ENCODE results near the gene TRPM3. TPM values are rescaled to one million over a fixed set of nuclear protein-coding genes. Genes with fewer than 3 reads are reported as not detected.

The TRPM3 gene
- total RNA-seq, 1 donor from 2014 or later, result 0.15 TPM

DNA sequence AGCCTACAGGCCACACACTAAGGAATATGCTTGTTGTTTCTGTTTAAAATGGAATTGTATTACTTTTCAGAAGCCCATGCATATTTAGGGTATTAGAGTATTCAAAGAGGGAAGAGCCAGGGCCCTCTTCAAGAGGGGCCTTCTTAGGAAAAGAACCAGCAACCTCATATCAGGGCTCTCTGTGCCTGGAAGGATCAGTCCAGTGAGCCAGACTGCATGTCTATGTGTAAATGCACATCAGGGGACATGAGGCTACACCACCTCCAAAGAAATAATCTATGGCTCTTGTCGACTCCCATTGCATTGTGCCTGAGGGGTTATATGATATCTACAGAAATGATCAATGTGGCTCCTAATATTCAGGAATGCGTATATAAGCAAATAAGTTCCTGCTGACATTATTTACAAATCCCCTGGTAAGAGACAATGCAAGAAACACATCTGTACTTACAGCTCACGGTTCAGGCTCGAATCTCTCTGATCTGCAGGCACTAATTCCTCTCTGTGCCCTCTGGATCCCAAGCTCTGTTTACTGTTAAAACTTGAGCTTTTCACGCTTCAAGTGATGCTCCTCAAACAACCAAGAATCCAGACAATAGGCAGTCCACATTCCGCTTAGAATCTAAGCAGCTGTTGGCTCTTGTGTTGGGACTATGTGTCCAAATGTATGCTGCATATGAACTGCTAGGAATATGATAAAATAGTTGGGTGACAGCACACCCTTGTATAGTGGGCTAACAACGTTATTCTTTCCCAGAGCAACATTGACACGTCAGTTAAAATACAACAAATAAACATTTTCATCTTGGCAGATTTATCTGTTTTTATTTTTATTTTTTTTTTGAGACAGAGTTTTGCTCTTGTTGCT is 556.7 kb downstream of the TRPM3 start:
- Histone ChIP-seq H3K9me3 (no peaks in the 10 kb centered on the region), H3K36me3 (no peaks in the 10 kb centered on the region), H3K27me3 (ENCODE audit: low read depth) (no peaks in the 10 kb centered on the region), H3K4me3 (no peak overlapping the region), H3K27ac (peak overlapping the region; percentile 74), H3K4me1 (peaks cover 23% of the 10 kb centered on the region)
- TF ChIP-seq, protein P1, sequence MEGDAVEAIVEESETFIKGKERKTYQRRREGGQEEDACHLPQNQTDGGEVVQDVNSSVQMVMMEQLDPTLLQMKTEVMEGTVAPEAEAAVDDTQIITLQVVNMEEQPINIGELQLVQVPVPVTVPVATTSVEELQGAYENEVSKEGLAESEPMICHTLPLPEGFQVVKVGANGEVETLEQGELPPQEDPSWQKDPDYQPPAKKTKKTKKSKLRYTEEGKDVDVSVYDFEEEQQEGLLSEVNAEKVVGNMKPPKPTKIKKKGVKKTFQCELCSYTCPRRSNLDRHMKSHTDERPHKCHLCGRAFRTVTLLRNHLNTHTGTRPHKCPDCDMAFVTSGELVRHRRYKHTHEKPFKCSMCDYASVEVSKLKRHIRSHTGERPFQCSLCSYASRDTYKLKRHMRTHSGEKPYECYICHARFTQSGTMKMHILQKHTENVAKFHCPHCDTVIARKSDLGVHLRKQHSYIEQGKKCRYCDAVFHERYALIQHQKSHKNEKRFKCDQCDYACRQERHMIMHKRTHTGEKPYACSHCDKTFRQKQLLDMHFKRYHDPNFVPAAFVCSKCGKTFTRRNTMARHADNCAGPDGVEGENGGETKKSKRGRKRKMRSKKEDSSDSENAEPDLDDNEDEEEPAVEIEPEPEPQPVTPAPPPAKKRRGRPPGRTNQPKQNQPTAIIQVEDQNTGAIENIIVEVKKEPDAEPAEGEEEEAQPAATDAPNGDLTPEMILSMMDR (IDR thresholded peaks at IDR 0.05), result no peak
- intact Hi-C loops (cut with DNase I), result no loop called here
- ATAC-seq (no peak), DNase-seq (no peak)

DNA sequence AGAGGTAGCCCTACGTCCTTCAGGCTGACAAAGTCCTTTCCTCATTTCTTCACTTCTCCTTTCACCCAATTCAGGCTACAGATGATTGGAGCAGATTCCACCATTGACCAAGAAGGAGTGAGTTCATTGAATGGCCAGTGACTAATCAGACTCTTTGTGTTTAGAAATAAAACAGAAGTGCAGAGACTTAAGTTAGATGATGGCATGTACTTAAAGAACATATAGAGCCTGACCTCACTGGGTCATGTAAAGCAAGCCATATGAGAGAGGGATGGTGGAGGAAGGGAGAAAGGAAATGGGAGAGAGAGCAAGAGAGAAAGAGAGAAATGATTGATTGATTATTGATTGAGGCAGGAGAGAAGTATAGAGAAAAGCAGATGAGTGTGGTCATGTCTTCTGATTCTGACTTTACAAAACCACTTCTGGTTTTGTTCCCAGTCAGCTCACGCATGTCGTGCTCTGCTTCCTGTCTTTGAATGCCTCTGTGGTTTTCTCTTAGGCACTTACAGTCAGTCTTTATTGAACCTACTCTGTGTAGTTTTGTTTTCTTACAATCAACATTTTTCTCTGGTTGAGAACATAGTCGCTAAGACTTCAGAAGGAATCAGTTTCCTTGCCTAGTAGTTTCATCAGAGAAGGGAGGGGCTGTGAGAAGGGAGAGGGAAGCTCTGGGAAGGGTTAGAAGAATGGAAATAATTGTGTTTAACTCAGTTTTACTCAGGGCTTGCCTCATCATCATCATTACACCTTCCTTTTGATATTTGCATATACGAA is 557.8 kb downstream of the TRPM3 start:
- TF ChIP-seq, protein P1 (IDR thresholded peaks at IDR 0.05), result no peak
- intact Hi-C loops (cut with DNase I), result no loop called here
- Histone ChIP-seq H3K9me3 (no peaks in the 10 kb centered on the region), H3K4me3 (no peak overlapping the region), H3K4me1 (peaks cover 23% of the 10 kb centered on the region), H3K27me3 (ENCODE audit: low read depth) (no peaks in the 10 kb centered on the region), H3K36me3 (no peaks in the 10 kb centered on the region), H3K27ac (peak overlapping the region; percentile 74)
- DNase-seq (no peak), ATAC-seq (peak; percentile 77 to 84)

DNA sequence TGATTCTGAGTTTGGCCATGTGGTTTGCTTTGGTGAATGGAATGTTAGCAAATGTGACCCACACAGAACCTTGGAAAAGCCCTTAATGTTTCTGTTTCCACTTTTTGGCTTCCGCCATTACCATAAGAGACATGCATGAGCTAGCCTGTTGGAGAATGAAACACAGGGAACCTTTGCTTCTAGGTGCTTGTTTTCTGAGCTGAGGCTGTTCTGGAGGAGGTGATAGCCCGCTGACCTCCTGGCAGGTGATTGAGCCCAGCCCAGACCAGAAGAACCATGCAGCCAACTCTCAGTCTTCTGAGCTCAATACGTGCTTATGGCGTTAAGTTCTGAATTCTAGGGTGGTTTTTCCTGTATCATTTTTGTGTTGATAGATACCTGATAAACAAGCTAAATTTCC is 558.4 kb downstream of the TRPM3 start:
- no peaks in the 10 kb centered on the region for H3K9me3 ChIP-seq
- DNase-seq (no peak), ATAC-seq (no peak)
- TF ChIP-seq, protein P1 (IDR thresholded peaks at IDR 0.05), result no peak
- no peak overlapping the region for H3K4me3 ChIP-seq
- intact Hi-C loops (cut with DNase I), result no loop called here
- no peaks in the 10 kb centered on the region for H3K27me3 ChIP-seq (ENCODE audit: low read depth)
- H3K4me1 ChIP-seq, result peaks cover 23% of the 10 kb centered on the region
- peak overlapping the region; percentile 74 for H3K27ac ChIP-seq
- H3K36me3 ChIP-seq, result no peaks in the 10 kb centered on the region

DNA sequence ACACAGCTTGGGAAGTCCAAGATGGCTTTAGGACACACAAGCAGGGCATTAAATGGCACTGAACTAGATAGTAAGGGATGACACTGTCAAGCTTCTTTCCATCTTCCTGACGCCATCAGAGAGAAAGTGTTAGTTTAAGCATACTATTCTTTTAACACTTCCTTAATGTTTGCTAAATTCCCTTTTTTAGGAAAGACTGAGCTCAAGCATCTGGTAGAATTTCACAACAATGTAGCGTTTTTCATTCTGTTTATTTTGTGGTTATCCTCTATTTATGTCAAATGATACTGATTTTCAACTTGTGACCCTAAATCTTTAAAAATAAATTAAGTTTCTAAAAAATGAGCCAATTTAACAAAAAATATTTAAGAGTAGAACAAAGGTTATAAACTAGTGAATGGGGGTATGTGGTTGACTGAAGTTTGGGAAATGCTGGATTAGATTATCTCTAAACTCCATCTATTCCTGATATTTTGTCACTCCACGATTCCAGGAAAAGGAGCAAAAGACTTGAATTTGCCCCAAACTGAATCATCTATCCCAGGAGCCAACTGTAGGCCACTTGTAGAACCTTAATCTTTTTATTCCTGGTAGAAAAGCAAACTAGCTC is 559.5 kb downstream of the TRPM3 start:
- ATAC-seq (no peak), DNase-seq (no peak)
- Histone ChIP-seq H3K36me3 (no peaks in the 10 kb centered on the region), H3K4me3 (no peak overlapping the region), H3K27me3 (ENCODE audit: low read depth) (no peaks in the 10 kb centered on the region), H3K27ac (peak overlapping the region; percentile 37), H3K9me3 (no peaks in the 10 kb centered on the region), H3K4me1 (peaks cover 23% of the 10 kb centered on the region)
- TF ChIP-seq, protein P1 (IDR thresholded peaks at IDR 0.05), result no peak
- intact Hi-C loops (cut with DNase I), result no loop called here

DNA sequence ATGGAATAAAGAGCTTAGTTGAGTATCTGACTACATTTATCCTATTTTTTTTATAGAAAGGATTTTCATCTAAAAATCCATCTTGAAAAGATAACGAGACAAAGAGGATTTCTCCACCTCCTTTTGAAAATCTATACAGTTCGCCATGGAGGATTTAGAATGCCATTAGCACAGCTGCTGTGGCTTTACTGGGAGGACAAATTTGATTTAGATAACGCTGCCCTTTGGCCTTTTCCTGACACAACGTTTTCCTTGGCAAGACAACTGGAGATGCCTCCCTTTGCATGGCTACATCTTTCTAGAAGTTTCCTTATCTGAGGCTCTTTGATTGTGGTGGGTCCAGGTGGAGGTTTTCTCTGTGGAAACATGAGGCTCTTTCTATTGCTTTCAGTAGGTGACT is 560.3 kb downstream of the TRPM3 start:
- intact Hi-C loops (cut with DNase I), result no loop called here
- Histone ChIP-seq H3K9me3 (no peaks in the 10 kb centered on the region), H3K27me3 (ENCODE audit: low read depth) (no peaks in the 10 kb centered on the region), H3K4me1 (peaks cover 23% of the 10 kb centered on the region), H3K36me3 (no peaks in the 10 kb centered on the region), H3K27ac (no peak overlapping the region), H3K4me3 (no peak overlapping the region)
- ATAC-seq (no peak), DNase-seq (no peak)
- TF ChIP-seq, protein P1 (IDR thresholded peaks at IDR 0.05), result no peak
